ENCODE measurements around the gene DUSP11.
"Not testable (repeated sequence)": the region's sequence is repeated elsewhere in the genome, so short reads cannot be mapped to it uniquely, and the experiment has no call there.

DUSP11 gene

GRCh38 chr2:73779467-73780236 is at the start of gene DUSP11:
DUSP11 (minus strand) TSS chr2:73780103; CDS start chr2:73779974, 129 bp downstream.
- peak; percentile 64 for DNase-seq

- peak; percentile 95 for DNase-seq
These were observed 49.1 kb upstream of the DUSP11 start, which contains the start of gene STAMBP for GRCh38 chr2:73828818-73829570. STAMBP (plus strand) TSS chr2:73828961; CDS start chr2:73830857, 1,896 bp downstream.

GRCh38 chr2:73828389-73828817 is 48.5 kb upstream of the DUSP11 start:
- no peak for DNase-seq

GRCh38 chr2:73827660-73828388 is 47.9 kb upstream of the DUSP11 start:
- no peak for DNase-seq

GRCh38 chr2:73827018-73827417 is 47.1 kb upstream of the DUSP11 start:
- DNase-seq, result no peak

GRCh38 chr2:73825408-73825807 is 45.5 kb upstream of the DUSP11 start:
- no peak for DNase-seq

- DNase-seq, result peak; percentile 43
These were observed 44.1 kb upstream of the DUSP11 start for GRCh38 chr2:73823916-73824523.

GRCh38 chr2:73823416-73823815 is 43.5 kb upstream of the DUSP11 start:
- no peak for DNase-seq

GRCh38 chr2:73822991-73823390 is 43.1 kb upstream of the DUSP11 start:
- no peak for DNase-seq

GRCh38 chr2:73822276-73822675 is 42.4 kb upstream of the DUSP11 start:
- DNase-seq, result no peak

- DNase-seq, result no peak
These were observed 41.8 kb upstream of the DUSP11 start for GRCh38 chr2:73821669-73822068.

GRCh38 chr2:73821227-73821626 is 41.3 kb upstream of the DUSP11 start:
- DNase-seq, result no peak

GRCh38 chr2:73818296-73818695 is 38.4 kb upstream of the DUSP11 start:
- no peak for DNase-seq

GRCh38 chr2:73812635-73813034 is 32.7 kb upstream of the DUSP11 start:
- no peak for DNase-seq

GRCh38 chr2:73811878-73812277 is 32.0 kb upstream of the DUSP11 start:
- DNase-seq, result no peak

- not testable (repeated sequence) for DNase-seq
These were observed 4.0 kb upstream of the DUSP11 start, which contains the start of gene C2orf78 for GRCh38 chr2:73783883-73784282. C2orf78 (plus strand) TSS chr2:73784183; CDS start chr2:73784310, 127 bp downstream.

- not testable (repeated sequence) for DNase-seq
These were observed 3.5 kb upstream of the DUSP11 start for GRCh38 chr2:73783402-73783801.

- no peak for DNase-seq
These were observed 307 bp upstream of the DUSP11 start for GRCh38 chr2:73780237-73780582.

GRCh38 chr2:73778867-73779466 is 936 bp downstream of the DUSP11 start:
- not testable (repeated sequence) for DNase-seq

GRCh38 chr2:73776869-73777519 is 2.9 kb downstream of the DUSP11 start:
- no peak for DNase-seq

GRCh38 chr2:73776381-73776780 is 3.5 kb downstream of the DUSP11 start:
- DNase-seq, result no peak

GRCh38 chr2:73772819-73773218 is 7.1 kb downstream of the DUSP11 start:
- DNase-seq, result no peak
